ENCODE measurements around the gene KLF3. TPM values are rescaled to one million over a fixed set of nuclear protein-coding genes. Genes with fewer than 3 reads are reported as not detected.

KLF3 gene
- total and polyA plus RNA-seq, 2 of the 8 experiments (the other 6 are each of a cell fraction or from before 2014, with no cell fraction given): 8.0 to 14.9 TPM

- no peak overlapping the region for H3K4me3 ChIP-seq (ENCODE audit: extremely low read depth in 1 of 4, insufficient read depth in 2 of 4, low read depth in 3 of 4, low read length in 4 of 4)
- no peak overlapping the region for H4K8ac ChIP-seq (ENCODE audit: extremely low read depth, insufficient read depth, low read length)
- no peak overlapping the region for H3K9ac ChIP-seq (replicated peaks in 1 of 4; ENCODE audit: extremely low read depth in 1 of 4, low read depth in 3 of 4, low read length in 3 of 4)
- H3K36me3 ChIP-seq (ENCODE audit: control insufficient read depth in 2 of 4, insufficient read depth in 4 of 4, low read length in 3 of 4): peaks cover 0 to 53% (median 35%) of the 10 kb centered on the region in 4 experiments; a peak in 7 of 8 replicates
- no peak overlapping the region for H2AK5ac ChIP-seq (ENCODE audit: low read depth, low read length)
- H3K4me1 ChIP-seq (replicated peaks in 1 of 4; ENCODE audit: control insufficient read depth in 3 of 4, insufficient read depth in 4 of 4, low read length in 3 of 4): no peaks in the 10 kb centered on the region; a peak in 1 of 7 replicates
- no peak overlapping the region for H3K23ac ChIP-seq (ENCODE audit: insufficient read length)
- H2BK12ac ChIP-seq (ENCODE audit: low read depth, low read length): no peak overlapping the region
- H3K4me2 ChIP-seq (ENCODE audit: insufficient read depth in 1 of 2, low read depth in 2 of 2, low read length in 2 of 2): no peak overlapping the region
- H4K20me1 ChIP-seq (replicated peaks in 1 of 2; ENCODE audit: control insufficient read depth in 1 of 2, insufficient read depth in 2 of 2, low read length in 2 of 2): peaks cover 0 to 3% of the 10 kb centered on the region in 2 experiments
- H3K9me3 ChIP-seq (ENCODE audit: insufficient read depth in 2 of 2, low read depth in 1 of 2, low read length in 1 of 2): no peaks in the 10 kb centered on the region
- H3K4ac ChIP-seq (replicated peaks; ENCODE audit: insufficient read length, low read depth, low read length): no peak overlapping the region
- no peak overlapping the region for H2BK20ac ChIP-seq (ENCODE audit: low read length)
- DNase-seq (ENCODE audit: low read depth in 1 of 2, low spot score in 2 of 2) (no peak), FAIRE-seq (no peak)
- H2AFZ ChIP-seq (ENCODE audit: low read length): no peak overlapping the region
- POLR2A ChIA-PET (ENCODE audit: partially characterized antibody): no interaction called here
- 85% methylated on average over 3 of the region's 3 CpGs; no CpG with 5 or more reads in 1 of the 2 experiments for WGBS, 2 experiments (ENCODE audit: extremely low coverage in 1 of 2, insufficient coverage in 1 of 2, insufficient read length in 1 of 2, insufficient replicate concordance in 2 of 2, low coverage in 1 of 2, low lambda C conversion rate in 2 of 2, missing lambda C conversion rate in 1 of 2)
- no peak overlapping the region for H2BK120ac ChIP-seq (replicated peaks; ENCODE audit: low read depth, low read length)
- no peaks in the 10 kb centered on the region for H3K79me2 ChIP-seq (ENCODE audit: control insufficient read depth in 1 of 2, insufficient read depth in 2 of 2, low read length in 2 of 2)
- H3K27ac ChIP-seq (ENCODE audit: low read depth, low read length): no peak overlapping the region
- H3K56ac ChIP-seq (replicated peaks; ENCODE audit: insufficient read length, low read depth, low read length): no peak overlapping the region
- H3K18ac ChIP-seq (ENCODE audit: extremely low read depth, low read length): no peak overlapping the region
- H3K23me2 ChIP-seq (ENCODE audit: low read depth, low read length): no peaks in the 10 kb centered on the region
- CTCF ChIA-PET (ENCODE audit: partially characterized antibody): interaction anchor here (0.5 to 2.2 kb wide), 3 partner anchors 10 to 1683 kb away, joined by 5 to 6 read pairs (median 5); no protein-coding TSS in a partner anchor
- H3K79me1 ChIP-seq (ENCODE audit: low read depth, low read length): no peaks in the 10 kb centered on the region
- TF ChIP-seq SP2 (IDR thresholded peaks at IDR 0.05; ENCODE audit: low read length) (no peak), EP300 (IDR thresholded peaks at IDR 0.05; ENCODE audit: borderline replicate concordance in 1 of 2, low read depth in 2 of 2, low read length in 2 of 2) (no peak), SP1 (IDR thresholded peaks at IDR 0.05; ENCODE audit: low read depth, low read length) (no peak), NRF1 (IDR thresholded peaks at IDR 0.05; ENCODE audit: low read depth, low read length) (no peak), MAFK (IDR thresholded peaks at IDR 0.05; ENCODE audit: low read depth, low read length) (no peak), YY1 (IDR thresholded peaks at IDR 0.05; ENCODE audit: low read depth, low read length) (no peak), E2F6 (IDR thresholded peaks at IDR 0.05) (no peak), BCL11A (IDR thresholded peaks at IDR 0.05; ENCODE audit: low read depth in 2 of 2, low read length in 2 of 2) (no peak), POLR2A (IDR thresholded peaks at IDR 0.05; ENCODE audit: control extremely low read depth in 1 of 2, low read depth in 2 of 2, low read length in 2 of 2) (no peak), KDM4A (IDR thresholded peaks at IDR 0.05; ENCODE audit: low read depth, low read length, severe bottlenecking) (no peak), HDAC2 (IDR thresholded peaks at IDR 0.05; ENCODE audit: borderline replicate concordance in 1 of 2, low read depth in 2 of 2, low read length in 2 of 2) (no peak)
- H4K91ac ChIP-seq (replicated peaks; ENCODE audit: insufficient read length, low read length): no peak overlapping the region
- H2BK5ac ChIP-seq (ENCODE audit: low read depth, low read length): no peak overlapping the region
- no peak overlapping the region for H3K14ac ChIP-seq (ENCODE audit: insufficient read length)
- no peak overlapping the region for H4K5ac ChIP-seq (ENCODE audit: insufficient read length, low read depth, low read length)
- no peaks in the 10 kb centered on the region for H3K27me3 ChIP-seq (replicated peaks in 1 of 4; ENCODE audit: control insufficient read depth in 3 of 4, extremely low read depth in 1 of 4, insufficient read depth in 3 of 4, low read length in 3 of 4)
- H2BK15ac ChIP-seq (ENCODE audit: low read length): no peak overlapping the region
These were observed 30.3 kb downstream of the KLF3 start for GRCh38 chr4:38694330-38694729.
